NCI-H1436 treated with DMSO at 0.1 percent for 48 hours (cell line): ENCODE results near the gene TLR1.
"Not testable (repeated sequence)": the region's sequence is repeated elsewhere in the genome, so short reads cannot be mapped to it uniquely, and the experiment has no call there.

Source experiments
- DNase-seq: peaks from one replicate; lab custom pipeline; 2025; lab: John Stamatoyannopoulos, UW

The TLR1 gene

DNA sequence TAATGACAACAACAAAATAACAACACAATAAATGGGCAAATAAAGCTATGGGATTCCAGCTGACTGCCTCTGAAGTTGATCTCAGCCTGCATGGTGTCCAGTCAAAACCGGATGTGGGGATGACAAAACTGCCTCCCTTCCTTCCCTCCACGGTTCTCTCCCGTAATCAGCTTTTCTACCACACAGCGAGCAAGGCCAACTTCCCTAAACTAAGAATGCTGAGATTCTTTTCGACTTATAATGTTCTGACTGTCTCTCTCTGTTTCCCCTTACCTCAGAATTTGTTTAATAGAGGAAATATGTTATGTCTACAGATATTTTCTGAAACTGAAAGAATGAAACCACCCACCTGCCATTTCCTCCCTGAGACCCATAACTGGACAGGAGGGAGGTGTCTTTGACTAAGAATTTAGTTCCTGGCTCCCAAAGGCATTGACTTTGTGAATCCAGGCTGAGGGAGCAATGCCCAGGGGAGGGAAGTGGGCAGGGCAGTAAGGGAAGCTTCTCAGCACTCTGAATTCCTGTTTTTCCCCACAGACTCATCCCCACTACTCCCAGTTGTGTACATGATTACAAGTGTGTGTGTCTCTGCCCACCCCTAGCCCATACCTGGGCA is 1.0 kb upstream of the TLR1 start:
- no peak for DNase-seq

DNA sequence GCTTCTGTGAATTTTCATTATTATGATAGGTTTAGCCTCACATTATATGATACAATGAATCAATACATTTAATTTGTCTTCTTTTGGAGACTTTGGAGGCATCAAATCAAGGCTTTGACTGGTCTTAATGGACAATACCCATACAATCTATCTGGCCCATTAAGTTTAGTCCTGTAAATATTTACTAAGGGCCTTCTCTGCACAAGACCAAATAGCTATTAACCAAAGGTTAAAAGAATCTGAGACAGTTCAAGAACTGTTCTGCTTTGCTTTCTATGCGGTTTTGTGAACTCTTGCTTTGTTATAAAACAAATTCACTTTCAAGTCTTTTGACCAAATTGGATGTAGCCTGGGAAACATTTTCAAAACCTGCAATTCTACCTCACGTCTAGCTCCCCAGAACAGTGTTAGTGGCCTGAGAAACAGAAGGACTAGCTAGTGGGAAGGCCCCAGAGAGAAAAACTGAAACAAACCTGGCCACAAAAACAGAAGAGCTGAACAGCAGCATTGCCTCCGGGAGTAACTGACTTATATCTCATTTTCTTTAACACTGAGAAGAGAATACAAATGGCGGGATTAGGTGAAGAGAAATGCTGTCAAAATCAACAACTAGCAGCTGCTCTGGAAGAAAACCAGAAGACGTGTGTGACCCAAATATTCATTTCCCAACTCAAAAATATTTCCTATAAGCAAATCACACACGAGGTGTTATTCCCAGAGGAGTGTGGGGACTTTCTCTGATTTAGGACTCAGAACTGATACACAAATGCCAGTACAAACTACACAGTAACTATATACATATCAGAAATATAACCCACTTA is 548 bp downstream of the TLR1 start:
- no peak for DNase-seq

DNA sequence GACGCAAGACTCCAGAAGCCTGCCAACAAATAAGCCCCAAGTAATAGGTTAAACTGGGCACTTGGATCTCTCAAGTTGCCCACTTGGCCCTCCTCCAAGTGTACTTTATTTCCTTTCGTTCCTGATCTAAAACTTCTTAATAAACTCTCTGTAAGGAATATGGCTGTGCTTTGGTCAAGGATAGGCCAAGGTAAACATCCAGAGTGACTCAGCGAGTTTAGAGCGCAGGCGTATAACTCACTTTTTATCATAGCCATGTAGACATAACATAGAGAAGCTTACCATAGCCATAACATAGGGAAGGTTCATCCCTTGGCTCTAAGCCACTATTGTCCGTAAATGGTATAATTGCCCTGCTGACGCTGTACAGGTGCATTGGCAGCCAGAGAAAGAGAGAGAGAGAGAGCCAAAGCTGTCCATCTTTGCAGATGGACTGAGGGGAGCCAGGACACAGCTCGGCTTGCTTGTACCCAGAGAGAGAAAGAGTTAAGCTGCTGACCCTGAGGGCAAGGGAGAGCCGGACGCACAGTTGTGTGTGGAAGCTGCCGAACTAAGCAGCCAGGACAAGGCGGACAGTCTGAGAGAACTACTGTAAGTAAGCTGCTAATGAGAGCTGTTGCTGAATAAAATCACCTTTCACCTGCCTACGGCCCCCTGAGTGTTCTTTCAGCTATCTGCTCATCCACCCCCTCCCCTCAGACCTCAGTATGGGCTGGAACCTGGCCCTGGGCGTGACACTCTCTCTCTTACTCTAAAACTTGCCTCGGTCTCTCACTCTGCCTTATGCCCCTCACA is 1.8 kb downstream of the TLR1 start:
- no peak for DNase-seq

DNA sequence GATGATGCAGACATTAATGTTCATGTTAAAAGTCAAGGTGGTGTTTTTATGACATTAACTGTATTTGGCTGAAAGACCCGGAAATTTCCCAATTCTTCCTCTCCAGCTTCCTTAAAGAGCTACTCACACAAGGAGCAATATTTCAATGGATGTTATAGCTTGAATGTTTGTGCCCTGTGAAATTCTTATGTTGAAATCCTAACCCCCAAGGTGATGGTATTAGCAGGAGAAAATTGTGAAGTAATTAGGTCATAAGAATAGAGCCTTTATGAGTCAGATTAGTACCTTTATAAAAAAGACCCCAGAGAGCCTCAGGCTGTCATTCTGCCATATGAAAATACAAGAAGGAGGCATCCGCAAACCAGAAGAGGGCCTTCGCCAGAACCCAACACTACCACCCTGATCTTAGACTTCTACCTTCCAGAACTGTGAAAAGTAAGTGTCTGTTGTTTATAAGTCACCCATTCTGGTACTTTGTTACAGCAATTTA is 3.6 kb downstream of the TLR1 start:
- no peak for DNase-seq

DNA sequence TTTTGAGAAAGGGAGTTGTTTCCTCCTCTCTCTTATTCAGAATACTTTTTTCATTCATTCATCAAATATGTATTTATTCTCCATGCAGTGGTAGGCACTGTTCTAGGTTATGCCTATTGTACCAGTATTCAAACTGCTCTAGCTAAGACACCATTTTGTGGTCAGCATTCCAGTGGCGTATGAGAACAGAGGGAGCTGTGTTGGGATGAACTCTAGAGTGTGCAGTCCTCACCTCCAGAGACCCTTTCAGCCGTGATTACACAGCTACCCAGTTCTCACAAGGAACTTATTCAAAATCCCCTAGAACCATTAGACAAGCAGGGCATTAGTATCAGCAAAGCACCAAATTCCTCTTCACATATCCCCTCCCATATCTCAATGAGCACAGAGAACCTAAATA is 4.2 kb downstream of the TLR1 start:
- DNase-seq = no peak

DNA sequence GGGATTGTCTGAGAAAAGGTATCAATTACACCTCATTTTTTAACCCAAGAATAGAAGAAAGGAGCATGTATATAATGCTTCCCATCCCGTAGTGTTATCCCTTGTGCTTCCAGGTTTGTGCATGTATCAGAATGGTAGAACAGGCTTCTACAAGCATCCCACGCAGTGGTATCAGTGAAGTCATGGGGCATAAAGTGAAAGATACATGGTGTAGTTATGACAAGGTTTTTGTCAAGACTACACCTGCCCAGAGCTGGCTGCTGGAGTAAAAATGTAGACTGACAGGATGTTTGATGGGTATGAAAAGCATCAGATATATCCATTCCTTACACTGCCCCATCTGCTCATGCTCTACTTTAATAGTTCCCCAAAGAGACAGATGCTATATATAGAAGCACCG is 9.5 kb downstream of the TLR1 start:
- no peak for DNase-seq

DNA sequence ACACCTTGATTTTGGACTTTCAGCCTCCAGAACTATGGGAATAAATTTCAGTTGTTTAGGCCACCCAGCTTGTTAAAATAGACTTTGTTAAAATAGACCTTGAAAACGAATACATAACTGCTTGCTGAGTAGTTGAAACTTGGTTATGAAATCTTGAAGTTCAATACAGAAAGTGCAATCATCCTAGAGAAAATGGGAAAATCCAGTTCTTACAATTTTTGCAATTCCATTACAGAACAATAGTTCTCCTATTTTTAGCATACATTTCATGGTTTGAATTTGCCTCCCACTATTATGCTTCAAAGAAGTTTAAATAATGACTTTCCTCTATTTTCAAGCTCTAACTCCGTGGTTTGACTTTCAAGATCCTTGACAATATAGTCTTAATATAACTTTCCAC is 10.5 kb downstream of the TLR1 start:
- DNase-seq = no peak

DNA sequence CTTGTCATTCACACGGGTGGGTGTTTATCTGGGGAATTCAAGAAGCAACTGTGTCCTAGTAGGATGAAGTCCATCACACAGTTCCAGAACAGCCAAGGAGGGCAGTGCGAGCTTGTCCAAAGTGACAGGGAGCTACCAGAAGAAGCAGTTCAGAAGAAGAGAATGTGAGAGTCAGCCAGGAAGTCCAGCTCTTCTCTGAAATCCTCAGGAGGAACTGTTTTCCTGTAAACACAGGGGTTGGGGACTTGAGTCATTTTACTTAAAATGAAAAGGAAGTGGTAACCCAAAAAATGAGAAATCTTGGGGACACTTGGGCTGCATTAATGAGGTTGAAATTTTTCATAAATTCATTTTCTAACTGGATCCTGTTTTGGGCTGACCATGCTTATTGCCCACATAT is 13.6 kb downstream of the TLR1 start:
- no peak for DNase-seq

DNA sequence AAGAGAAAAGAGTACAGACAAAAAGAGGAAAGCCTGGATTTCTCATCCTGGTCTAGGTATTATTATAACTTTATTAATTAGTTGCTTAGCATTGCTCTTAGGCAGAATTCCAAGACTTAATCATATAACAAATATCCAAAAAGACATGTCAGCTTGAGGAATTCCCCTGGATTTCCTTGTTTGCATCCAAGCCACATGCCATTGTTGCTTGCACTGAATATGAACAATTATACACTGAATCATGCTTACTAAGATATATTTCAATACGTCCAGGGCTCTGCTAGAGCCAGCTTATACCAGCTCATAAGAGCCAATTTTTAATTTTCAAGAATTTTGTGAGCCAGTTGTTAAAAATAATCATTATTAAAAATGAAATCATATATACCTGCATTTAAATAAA is 16.3 kb downstream of the TLR1 start:
- DNase-seq = no peak

DNA sequence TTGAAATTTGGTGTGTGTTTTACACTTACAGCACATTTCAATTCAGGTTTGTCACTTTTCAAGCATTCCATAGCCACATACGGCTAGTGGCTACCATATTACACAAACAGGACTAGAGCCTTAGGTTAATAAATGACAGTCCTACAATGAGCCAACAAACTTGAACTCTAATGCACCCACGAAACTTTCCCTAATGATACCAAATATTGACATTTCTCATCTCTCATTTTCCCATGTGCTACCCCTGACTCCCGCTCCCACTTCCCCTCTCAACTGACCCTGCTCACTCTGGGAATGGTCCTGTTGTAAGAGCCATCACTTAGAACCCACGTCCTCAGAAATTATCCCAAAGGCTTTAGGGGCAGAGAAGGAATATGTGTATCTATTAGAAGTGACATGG is 16.9 kb downstream of the TLR1 start:
- no peak for DNase-seq

DNA sequence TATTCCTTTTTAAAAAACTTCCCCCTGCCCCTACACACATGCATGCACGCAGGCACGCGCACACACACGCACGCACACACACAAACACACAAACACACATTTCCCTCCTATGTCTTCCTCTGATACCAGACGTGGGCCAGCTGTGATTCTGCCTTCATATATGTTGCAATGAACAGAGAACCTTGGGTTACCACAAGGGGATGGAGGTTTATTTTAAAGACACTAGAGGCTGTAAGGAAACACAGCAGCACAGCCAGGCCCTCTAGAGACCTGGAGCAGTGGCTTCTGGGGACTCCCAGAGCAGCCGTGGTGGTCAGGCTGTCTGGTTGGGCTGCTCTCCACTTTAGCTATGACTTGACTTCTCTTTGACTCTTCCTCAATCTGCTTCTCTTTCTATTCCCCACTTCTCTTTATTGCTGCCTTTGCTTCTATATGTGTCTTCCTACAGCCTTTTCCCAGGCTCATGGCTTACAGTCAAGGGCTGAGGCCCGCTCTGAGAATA is 18.6 kb downstream of the TLR1 start:
- DNase-seq = no peak

DNA sequence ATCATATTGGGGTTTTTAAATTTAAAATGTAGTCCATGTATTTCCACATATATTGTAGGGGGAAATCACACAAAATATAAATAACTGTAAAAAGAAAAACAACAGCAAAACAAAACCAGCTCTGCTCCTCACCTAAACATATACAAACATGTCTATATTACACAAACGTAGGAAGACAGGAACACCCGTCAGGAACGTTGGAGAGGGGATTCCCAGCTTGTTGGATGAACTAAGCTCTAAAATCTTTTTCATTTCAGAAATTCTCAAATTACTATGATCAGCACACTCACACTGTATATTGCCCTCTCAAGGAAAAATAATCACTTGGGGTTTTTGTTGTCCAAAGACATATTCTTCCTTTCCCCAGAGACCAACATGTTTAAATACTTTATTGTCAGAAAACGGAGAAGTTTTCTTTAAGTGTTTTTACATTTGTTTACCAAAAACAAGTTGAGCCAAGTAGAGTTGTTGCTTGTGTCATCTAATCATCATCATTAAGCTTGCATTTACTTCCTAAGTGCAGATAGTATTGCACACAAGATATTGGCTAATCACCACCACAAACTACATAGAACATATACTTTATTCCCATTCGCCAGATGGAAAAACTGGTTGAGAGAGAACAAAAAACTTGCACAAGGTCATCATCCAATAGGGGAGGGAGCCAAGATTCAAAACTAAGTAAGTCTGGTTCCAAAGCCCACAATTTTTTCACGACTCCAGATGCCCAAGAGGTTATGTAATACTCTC is 19.4 kb downstream of the TLR1 start:
- no peak for DNase-seq

DNA sequence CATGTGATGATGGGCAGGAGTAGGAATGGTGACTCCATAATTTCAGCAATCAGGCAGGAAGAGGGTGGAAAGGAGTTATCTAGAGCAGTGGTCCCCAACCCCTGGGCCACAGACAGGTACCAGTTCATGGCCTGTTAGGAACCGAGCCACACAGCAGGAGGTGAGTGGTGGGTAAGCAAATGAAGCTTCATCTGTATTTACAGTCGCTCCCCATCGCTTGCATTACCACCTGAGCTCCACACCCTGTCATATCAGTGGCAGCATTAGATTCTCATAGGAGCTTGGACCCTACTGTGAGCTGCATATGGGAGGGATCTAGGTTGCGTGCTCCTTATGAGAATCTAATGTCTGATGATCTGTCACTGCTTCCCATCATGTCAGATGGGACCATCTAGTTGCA is 20.4 kb downstream of the TLR1 start:
- DNase-seq = no peak

DNA sequence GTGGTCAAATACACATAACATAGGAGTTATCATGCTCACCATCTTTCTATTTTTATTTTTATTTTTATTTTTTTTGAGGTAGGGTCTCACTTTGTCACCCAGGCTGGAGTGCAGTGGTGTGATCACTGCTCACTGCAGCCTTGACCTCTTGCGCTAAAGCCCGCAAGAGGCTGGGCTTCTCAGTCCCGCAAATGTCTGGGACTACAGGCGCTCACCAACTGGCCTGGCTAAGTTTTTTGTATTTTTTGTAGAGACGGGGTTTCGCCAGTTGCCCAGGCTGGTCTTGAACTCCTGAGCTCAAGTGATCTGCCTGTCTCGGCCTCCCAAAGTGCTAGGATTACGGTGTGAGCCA is 21.5 kb downstream of the TLR1 start:
- no peak for DNase-seq

DNA sequence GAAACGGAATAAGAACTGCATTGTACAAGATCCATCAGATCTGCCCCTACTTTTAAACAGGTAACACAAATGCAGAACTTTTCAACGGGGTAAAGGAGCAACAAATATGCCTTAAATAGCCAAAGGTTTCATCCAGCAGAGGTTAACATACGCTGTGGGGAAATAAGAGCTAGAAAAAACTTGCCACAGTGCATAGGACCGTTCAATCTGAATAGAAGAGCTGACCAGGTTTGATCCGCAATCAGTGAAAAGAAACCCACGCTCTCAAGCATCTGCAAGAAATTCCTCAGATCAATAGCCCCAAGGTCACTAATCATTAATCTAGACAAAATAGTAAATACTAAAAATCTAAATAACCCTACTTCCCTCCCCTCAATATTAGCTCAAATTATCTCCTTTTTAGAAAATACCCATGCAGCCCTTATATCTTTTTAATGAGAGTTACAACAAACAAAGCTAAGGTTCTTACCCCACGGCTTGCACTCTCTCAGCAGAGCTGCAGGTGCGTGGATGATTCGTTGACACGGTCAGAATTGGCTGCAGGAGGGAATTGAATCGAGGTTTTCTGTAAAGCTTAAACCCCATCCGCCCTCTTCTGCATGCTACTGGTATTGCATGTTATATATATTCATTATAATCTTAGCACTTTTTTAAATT is 22.0 kb downstream of the TLR1 start, which contains the start of gene TLR10:
TLR10 (minus strand) TSS at position 539 of the 657 bp plus-strand sequence. CDS start 7,400 bp downstream, outside the sequence.
- no peak for DNase-seq

DNA sequence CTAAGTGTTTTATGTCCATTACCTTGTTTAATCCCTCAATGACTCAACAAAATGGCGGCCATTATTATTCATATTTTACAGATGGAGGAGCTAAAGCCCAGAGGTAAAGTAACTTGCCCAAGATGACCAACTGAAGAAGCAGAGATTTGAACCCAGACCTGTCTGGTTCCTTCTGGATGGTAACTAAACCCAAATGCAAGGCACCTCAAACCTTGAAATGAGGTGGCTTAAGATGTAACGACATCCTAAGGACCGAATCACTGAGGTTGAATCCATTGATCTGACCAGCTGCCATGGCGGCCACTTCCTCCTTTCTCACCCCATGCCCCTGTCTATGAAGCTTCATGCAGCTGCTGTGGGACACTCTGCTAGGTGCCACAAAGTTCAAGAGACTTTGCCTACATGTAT is 22.7 kb downstream of the TLR1 start:
- no peak for DNase-seq

DNA sequence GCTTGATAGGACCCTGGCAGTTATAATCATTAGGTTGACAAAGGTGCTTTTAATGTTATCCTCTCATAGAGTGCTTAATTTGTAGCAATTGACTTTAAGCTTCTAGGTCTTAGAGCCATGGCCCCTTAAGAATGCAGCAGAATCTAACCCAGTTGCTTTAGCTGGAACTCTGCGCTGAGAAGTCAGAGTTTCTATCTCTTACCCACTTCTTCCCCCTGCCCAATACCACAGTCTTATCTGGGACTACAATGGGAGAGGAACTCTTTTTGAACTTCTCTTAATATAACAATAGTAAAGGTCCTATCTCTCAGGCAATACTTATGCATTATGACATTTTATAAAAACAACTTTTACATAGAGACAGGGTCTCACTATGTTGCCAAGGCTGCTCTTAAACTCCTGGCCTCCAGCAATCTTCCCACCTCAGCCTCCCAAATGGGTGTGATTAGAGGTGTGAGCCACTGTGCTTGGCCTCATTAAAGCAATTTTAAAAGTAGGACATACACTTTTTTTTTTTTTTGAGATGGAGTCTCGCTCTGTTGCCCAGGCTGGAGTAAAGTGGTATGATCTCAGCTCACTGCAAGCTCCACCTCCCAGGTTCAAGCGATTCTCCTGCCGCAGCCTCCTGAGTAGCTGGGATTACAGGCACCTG is 23.6 kb downstream of the TLR1 start:
- DNase-seq = no peak

DNA sequence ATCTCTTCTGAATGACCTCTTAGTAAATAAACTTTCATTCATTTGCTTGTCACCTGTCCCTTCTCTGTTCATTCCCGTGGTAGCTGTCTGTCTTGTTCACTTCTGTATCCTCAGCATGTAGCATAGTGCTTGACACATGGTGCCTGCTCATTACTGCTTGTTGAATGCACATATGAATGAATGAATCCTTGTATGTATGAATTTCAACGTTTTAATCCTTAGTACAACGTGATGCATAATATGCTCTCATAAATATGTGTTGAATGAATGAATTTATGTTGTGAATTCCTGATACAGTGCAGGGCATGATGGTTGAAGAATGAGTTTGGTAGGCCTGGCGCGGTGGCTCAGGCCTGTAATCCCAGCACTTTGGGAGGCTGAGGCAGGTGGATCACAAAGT is 24.8 kb downstream of the TLR1 start:
- no peak for DNase-seq

DNA sequence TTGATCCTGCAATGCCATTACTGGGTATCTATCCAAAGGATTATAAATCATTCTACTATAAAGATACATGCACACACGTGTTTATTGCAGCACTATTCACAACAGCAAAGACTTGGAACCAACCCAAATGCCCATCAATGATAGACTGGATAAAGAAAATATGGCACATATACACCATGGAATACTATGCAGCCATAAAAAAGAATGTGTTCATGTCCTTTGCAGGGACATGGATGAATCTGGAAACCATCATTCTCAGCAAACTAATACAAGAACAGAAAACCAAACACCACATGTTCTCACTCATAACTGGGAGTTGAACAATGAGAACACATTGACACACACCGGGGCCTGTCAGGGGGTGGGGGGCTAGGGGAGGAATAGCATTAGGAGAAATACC is 26.7 kb downstream of the TLR1 start:
- DNase-seq = not testable (repeated sequence)

DNA sequence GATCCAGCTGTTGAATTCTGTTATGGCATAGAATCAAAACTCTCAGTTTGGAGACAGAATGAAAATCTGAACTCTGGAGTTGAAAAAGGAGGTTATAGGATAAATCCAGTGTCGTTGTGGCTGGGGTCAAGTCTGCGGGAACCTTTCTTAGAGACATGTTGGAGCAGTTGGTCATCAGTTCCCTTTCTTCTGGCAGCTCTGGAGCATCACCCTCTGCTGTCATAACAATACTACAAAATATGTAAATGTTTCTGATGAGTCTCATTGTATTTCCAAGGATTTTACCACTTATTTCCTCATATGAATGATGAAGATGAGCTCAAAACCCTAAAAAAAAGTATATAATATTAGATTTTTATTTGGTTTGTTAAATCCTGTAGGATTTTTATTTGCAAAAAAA is 29.3 kb downstream of the TLR1 start:
- DNase-seq = no peak
